Trophoblast cell (in vitro differentiated cells and primary cell): Measurements from ENCODE around the gene AKNA.
"Not testable (repeated sequence)": the region's sequence is repeated elsewhere in the genome, so short reads cannot be mapped to it uniquely, and the experiment has no call there.

Source experiments
- DNase-seq, 2 donors: peaks; one replicate each; pipeline ENCODE4 v3.0.0-alpha.2; 2016
- H2AFZ ChIP-seq: 2 replicates; pipeline ENCODE4 v1.6.1; 2013; ENCODE audit warnings: low read length, moderate library complexity, mild to moderate bottlenecking; ENCODE audit not compliant: insufficient read depth, poor library complexity
- H2AK5ac ChIP-seq: 2 replicates; pipeline ENCODE4 v1.6.1; 2013; ENCODE audit warnings: mild to moderate bottlenecking, low read length
- H2BK120ac ChIP-seq: 2 replicates; pipeline ENCODE4 v1.6.1; 2013; ENCODE audit warnings: low read length, mild to moderate bottlenecking, moderate library complexity; ENCODE audit not compliant: insufficient read depth, poor library complexity
- H2BK12ac ChIP-seq: 2 replicates; pipeline ENCODE4 v1.6.1; 2013; ENCODE audit warnings: mild to moderate bottlenecking, low read length, moderate library complexity
- H2BK5ac ChIP-seq: 2 replicates; pipeline ENCODE4 v1.6.1; 2013; ENCODE audit warnings: low read length, low read depth, moderate library complexity, mild to moderate bottlenecking; ENCODE audit not compliant: poor library complexity
- H3K14ac ChIP-seq: 2 replicates; pipeline ENCODE4 v1.6.1; 2013; ENCODE audit warnings: mild to moderate bottlenecking, low read length
- H3K18ac ChIP-seq: 2 replicates; pipeline ENCODE4 v1.6.1; 2013; ENCODE audit warnings: mild to moderate bottlenecking, low read length
- H3K23ac ChIP-seq: 2 replicates; pipeline ENCODE4 v1.6.1; 2013; ENCODE audit warnings: low read length
- H3K27ac ChIP-seq: 2 replicates; pipeline ENCODE4 v1.5.1; 2013; ENCODE audit warnings: low read depth, mild to moderate bottlenecking, inconsistent platforms, low read length, moderate library complexity
- H3K27me3 ChIP-seq: 2 replicates; pipeline ENCODE4 v1.6.1; 2013; ENCODE audit warnings: inconsistent platforms, mild to moderate bottlenecking, low read length, moderate library complexity; ENCODE audit not compliant: insufficient read depth
- H3K36me3 ChIP-seq, 2 experiments: 1 replicate in 1 of 2; 2 replicates in 1 of 2; pipeline ENCODE4 v1.6.1; 2013; ENCODE audit warnings: low read length in 2 of 2, mild to moderate bottlenecking in 2 of 2, moderate library complexity in 1 of 2; ENCODE audit not compliant: insufficient read depth in 2 of 2, control insufficient read depth in 1 of 2
- H3K4ac ChIP-seq: 2 replicates; pipeline ENCODE4 v1.6.1; 2013; ENCODE audit warnings: low read depth, mild to moderate bottlenecking, low read length, moderate library complexity
- H3K4me1 ChIP-seq, 2 experiments: 1 replicate in 1 of 2; 2 replicates in 1 of 2; pipeline ENCODE4 v1.6.1; 2013; ENCODE audit warnings: low read length in 2 of 2, mild to moderate bottlenecking in 2 of 2, moderate library complexity in 1 of 2; ENCODE audit not compliant: insufficient read depth in 2 of 2, control insufficient read depth in 1 of 2
- H3K4me2 ChIP-seq: 2 replicates; pipeline ENCODE4 v1.6.1; 2013; ENCODE audit warnings: inconsistent platforms, mild to moderate bottlenecking, low read length, moderate library complexity
- H3K4me3 ChIP-seq: 2 replicates; pipeline ENCODE4 v1.5.1; 2013; ENCODE audit warnings: mild to moderate bottlenecking, low read depth, low read length, inconsistent platforms
- H3K79me1 ChIP-seq: one replicate; pipeline ENCODE4 v1.6.1; 2013; ENCODE audit warnings: low read length
- H3K79me2 ChIP-seq: 2 replicates; pipeline ENCODE4 v1.6.1; 2013; ENCODE audit warnings: low read length, mild to moderate bottlenecking; ENCODE audit not compliant: control insufficient read depth, insufficient read depth, poor library complexity
- H3K9ac ChIP-seq: 2 replicates; pipeline ENCODE4 v1.6.1; 2013; ENCODE audit warnings: mild to moderate bottlenecking, low read length
- H3K9me3 ChIP-seq: 2 replicates; pipeline ENCODE4 v1.6.1; 2013; ENCODE audit warnings: low read depth, mild to moderate bottlenecking, control low read depth, inconsistent platforms, low read length; ENCODE audit not compliant: insufficient read depth
- H4K12ac ChIP-seq: 2 replicates; pipeline ENCODE4 v1.6.1; 2013; ENCODE audit warnings: low read depth, mild to moderate bottlenecking, low read length, moderate library complexity
- H4K8ac ChIP-seq: 2 replicates; pipeline ENCODE4 v1.6.1; 2013; ENCODE audit warnings: low read depth, mild to moderate bottlenecking, low read length, moderate library complexity
- H4K91ac ChIP-seq: one replicate; pipeline ENCODE4 v1.6.1; 2013; ENCODE audit warnings: low read depth, mild to moderate bottlenecking, low read length, moderate library complexity
- WGBS: extraction: QIAGEN DNeasy Blood & Tissue Kit; methylation state at CpG from one replicate; pipeline ENCODE4 v1.1.7; 2013; ENCODE audit warnings: missing lambda C conversion rate; ENCODE audit not compliant: insufficient read length, insufficient coverage; ENCODE audit errors: extremely low coverage; 5-methylcytosine and 5-hydroxymethylcytosine counted together

AKNA gene

DNA sequence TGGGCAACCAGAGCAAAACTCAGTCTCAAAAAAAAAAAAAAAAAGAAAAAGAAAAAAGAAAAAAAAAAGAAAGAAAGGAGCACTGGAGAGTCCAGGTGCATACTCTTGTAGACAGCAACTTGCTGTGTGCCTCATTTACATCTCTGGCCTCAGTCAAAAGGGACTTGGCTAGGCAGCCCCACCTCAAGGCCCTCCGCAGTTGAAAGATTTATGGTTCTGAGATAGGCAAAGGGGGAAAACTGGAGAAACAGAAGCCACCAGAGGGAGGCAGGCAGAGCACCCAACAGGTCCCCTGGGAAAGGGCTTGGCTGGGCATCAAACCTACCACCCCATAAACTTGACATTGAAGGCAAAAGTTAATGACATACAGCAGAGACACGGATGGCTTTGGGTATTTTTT lies 52.0 kb downstream of the AKNA start:
- no CpG with 5 or more reads among the region's 2 CpGs for WGBS
- H3K4me3 ChIP-seq: no peak overlapping the region

DNA sequence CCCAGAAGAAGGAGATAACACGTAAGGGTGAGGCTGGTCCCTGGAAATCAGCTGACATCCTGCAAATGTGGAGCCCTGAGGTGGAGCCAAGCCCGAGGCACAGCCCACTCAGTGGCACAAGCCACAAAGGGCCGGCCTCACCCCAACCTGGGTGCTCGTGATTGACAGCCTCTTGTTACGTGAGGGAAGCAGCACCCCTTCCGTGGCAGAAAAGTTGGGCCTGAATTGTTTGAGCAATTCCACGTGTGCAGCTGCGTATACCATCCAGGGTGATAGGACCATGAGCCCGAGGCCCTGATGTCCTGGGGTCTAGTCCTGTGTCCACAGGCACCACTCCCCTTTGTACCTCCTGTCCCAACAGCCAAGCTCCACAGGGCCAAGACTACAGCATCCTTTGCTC lies 53.3 kb downstream of the AKNA start:
- no peaks in the 10 kb centered on the region for H3K79me2 ChIP-seq

More for the DNA sequence above, 52.0 kb downstream of the AKNA start:
- Histone ChIP-seq H3K4ac (no peak overlapping the region), H3K14ac (no peak overlapping the region), H2BK12ac (no peak overlapping the region), H4K8ac (no peak overlapping the region), H4K91ac (no peak overlapping the region), H3K4me1 (no peaks in the 10 kb centered on the region), H3K23ac (no peak overlapping the region), H3K79me1 (no peaks in the 10 kb centered on the region), H2AK5ac (no peak overlapping the region), H3K4me2 (no peak overlapping the region), H3K36me3 (peaks cover 24 to 32% of the 10 kb centered on the region in 2 experiments), H3K18ac (no peak overlapping the region), H4K12ac (no peak overlapping the region), H3K9ac (no peak overlapping the region), H2BK5ac (no peak overlapping the region), H3K9me3 (peaks cover 2% of the 10 kb centered on the region), H2BK120ac (no peak overlapping the region), H3K27me3 (no peaks in the 10 kb centered on the region), H3K79me2 (no peaks in the 10 kb centered on the region), H3K27ac (no peak overlapping the region), H2AFZ (no peak overlapping the region)
- no peak for DNase-seq

DNA sequence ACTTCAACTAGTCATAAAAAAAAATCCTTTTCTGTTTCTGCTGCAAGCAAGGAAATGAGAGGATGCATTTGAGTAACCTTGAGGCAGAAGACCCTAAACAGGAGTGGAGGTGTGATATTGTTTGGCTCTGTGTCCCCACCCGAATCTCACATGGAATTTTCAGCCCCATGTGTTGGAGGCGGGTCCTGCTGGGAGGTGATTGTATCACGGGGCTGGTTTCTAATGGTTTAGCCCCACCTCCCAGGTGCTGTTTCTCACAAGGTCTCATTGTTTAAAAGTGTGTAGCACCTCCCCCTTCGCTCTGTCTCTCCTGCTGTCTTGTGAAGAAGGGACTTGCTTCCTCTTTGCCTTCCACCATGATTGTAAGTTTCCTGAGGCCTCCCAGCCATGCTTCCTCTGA lies 54.1 kb downstream of the AKNA start:
- H3K23ac ChIP-seq, H3K79me2 ChIP-seq, H3K79me1 ChIP-seq, H2BK5ac ChIP-seq, H2AK5ac ChIP-seq, H4K12ac ChIP-seq, H3K27ac ChIP-seq, H2AFZ ChIP-seq, H4K91ac ChIP-seq, H3K4me2 ChIP-seq, H4K8ac ChIP-seq, H3K4me1 ChIP-seq, H3K4ac ChIP-seq, H2BK120ac ChIP-seq, H3K9me3 ChIP-seq, H3K27me3 ChIP-seq, H3K18ac ChIP-seq, H3K4me3 ChIP-seq, DNase-seq, H2BK12ac ChIP-seq, H3K14ac ChIP-seq, H3K9ac ChIP-seq: not testable (repeated sequence)
- H3K36me3 ChIP-seq: peaks cover 12 to 19% of the 10 kb centered on the region in 2 experiments
- WGBS: no CpG with 5 or more reads among the region's 4 CpGs

More for the DNA sequence above, 53.3 kb downstream of the AKNA start:
- no peak for DNase-seq
- Histone ChIP-seq H4K8ac (no peak overlapping the region), H3K18ac (no peak overlapping the region), H3K36me3 (peaks cover 14 to 20% of the 10 kb centered on the region in 2 experiments), H2BK120ac (no peak overlapping the region), H2BK12ac (no peak overlapping the region), H3K4me3 (no peak overlapping the region), H3K79me1 (no peaks in the 10 kb centered on the region), H3K14ac (no peak overlapping the region), H3K4me2 (no peak overlapping the region), H3K9me3 (peaks cover 2% of the 10 kb centered on the region), H2AK5ac (no peak overlapping the region), H2BK5ac (no peak overlapping the region), H3K23ac (no peak overlapping the region), H4K91ac (no peak overlapping the region), H3K27me3 (no peaks in the 10 kb centered on the region), H3K27ac (no peak overlapping the region), H3K4me1 (no peaks in the 10 kb centered on the region), H3K4ac (no peak overlapping the region), H4K12ac (no peak overlapping the region), H2AFZ (no peak overlapping the region), H3K9ac (no peak overlapping the region)
- no CpG with 5 or more reads among the region's 9 CpGs for WGBS

DNA sequence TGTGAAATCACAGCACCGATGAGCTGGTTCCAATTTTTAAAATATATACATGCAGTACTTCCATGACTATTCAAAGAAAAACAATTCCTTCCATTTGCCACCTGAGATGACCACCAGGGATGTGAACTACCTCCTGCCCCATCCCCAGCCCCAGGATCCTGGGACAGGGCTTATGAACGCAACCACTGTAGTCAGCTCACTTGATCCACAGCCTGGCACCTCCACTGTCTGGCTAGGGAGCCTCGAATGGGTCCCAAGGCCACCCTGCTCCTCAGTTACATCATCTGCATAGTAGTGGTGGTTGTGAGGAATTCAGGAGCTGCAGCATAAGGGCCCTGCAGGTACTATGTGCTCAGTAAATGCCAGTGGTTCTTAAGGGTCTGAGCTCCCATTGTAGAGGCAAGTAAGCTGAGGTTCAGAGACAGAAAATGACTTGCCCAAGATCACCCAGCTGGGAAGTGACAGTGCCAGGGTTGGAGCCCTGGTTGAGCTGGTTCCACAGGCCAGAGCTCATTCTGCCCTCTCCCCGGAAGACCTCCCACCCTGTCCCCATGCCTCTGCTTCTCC lies 55.2 kb downstream of the AKNA start:
- WGBS: no CpG with 5 or more reads among the region's 4 CpGs

More for the DNA sequence above, 55.2 kb downstream of the AKNA start:
- not testable (repeated sequence) for H3K4me1 ChIP-seq, H4K8ac ChIP-seq, H2AK5ac ChIP-seq, H2BK120ac ChIP-seq, H3K4ac ChIP-seq, H3K79me2 ChIP-seq, H3K18ac ChIP-seq, H3K9ac ChIP-seq, H3K27ac ChIP-seq, H3K79me1 ChIP-seq, H3K27me3 ChIP-seq, H3K4me3 ChIP-seq, H3K23ac ChIP-seq, H3K14ac ChIP-seq, H4K91ac ChIP-seq, H3K9me3 ChIP-seq, H2AFZ ChIP-seq, H4K12ac ChIP-seq, H2BK5ac ChIP-seq, H3K4me2 ChIP-seq, H2BK12ac ChIP-seq
- H3K36me3 ChIP-seq: peaks cover 9 to 15% of the 10 kb centered on the region in 2 experiments
- DNase-seq: peak; percentile 72 to 83
